Stimulated activated CD4-positive, alpha-beta T cell treated with anti-CD3 and anti-CD28 coated beads, Interleukin-4, amount 100 ng/mL, for 24 hours (primary cell): ENCODE results near the gene NDUFA11.
"Not testable (repeated sequence)": the region's sequence is repeated elsewhere in the genome, so short reads cannot be mapped to it uniquely, and the experiment has no call there.

Source experiments
- DNase-seq: peaks from one replicate; pipeline ENCODE4 v3.0.0-alpha.2; 2020

Gene NDUFA11

GRCh38 chr19:5884065-5884811, 19.4 kb downstream of the NDUFA11 start:
- not testable (repeated sequence) for DNase-seq

- DNase-seq, result not testable (repeated sequence)
Measured at GRCh38 chr19:5883157-5883873, 20.3 kb downstream of the NDUFA11 start.

- DNase-seq, result no peak
Measured at GRCh38 chr19:5882421-5882968, 21.1 kb downstream of the NDUFA11 start.

- no peak for DNase-seq
Measured at GRCh38 chr19:5881543-5882299, 21.9 kb downstream of the NDUFA11 start.

- no peak for DNase-seq
Measured at GRCh38 chr19:5880604-5881078, 22.9 kb downstream of the NDUFA11 start.

GRCh38 chr19:5880196-5880595, 23.4 kb downstream of the NDUFA11 start:
- DNase-seq, result no peak

DNA sequence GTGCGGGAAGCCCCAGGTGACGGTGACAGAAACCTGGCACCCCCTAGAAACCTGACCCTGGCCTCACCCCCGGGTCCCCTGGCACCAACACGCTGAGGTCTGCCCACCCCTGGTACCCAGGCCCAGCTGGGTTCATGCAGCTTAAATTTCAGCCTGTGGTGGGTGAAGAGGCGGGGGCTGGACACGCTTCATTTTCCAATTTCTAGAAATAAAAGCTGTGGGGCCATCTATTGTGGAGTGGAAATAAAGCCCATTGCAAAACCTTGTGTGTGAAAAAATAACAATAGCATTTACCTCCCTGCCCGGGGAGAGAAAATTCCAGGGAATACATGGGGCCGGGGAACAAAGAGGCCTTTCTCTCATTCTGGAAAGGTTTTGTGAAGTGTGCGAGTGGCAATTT, 25.7 kb downstream of the NDUFA11 start:
- DNase-seq, result no peak

DNA sequence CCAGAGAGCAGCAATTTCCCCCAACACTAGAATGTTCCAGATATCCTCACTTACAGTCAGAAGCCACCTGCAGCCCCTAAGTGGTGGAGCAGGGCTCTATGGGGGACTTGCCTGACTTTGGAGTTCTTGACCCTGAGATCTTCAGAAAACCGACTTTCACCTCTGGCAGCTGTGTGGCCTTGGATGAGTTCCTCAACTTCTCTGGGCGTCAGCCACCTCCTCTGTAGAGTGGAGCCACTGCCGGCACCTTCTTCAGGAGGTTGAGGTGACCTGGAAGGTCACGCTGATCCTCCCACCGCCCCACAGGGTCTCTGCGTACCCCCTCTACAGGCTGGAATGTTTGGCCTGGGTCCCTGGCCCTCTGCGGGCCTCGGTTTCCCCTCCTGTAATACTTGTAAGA, 26.2 kb downstream of the NDUFA11 start:
- DNase-seq, result no peak

GRCh38 chr19:5874496-5874895, 29.1 kb downstream of the NDUFA11 start:
- DNase-seq, result not testable (repeated sequence)

- DNase-seq, result no peak
Measured at GRCh38 chr19:5873617-5874199, 29.9 kb downstream of the NDUFA11 start.

DNA sequence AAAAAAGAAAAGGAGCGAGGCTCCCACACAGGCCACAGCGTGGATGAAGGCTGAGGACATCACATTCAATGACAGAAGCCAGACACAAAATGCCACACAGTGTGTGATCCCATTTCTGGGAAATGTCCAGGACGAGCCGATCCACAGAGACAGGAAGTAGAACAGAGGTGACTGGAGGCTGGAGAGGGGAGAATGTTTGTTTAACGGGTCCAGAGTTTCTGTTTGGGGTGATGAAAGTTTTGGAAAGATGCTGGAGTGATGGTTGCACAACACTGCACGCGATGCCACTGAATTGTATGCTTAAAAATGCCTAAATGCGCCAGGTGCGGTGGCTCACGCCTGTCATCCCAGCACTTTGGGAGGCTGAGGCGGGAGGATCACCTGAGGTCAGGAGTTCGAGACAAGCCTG, 32.6 kb downstream of the NDUFA11 start:
- DNase-seq, result no peak

DNA sequence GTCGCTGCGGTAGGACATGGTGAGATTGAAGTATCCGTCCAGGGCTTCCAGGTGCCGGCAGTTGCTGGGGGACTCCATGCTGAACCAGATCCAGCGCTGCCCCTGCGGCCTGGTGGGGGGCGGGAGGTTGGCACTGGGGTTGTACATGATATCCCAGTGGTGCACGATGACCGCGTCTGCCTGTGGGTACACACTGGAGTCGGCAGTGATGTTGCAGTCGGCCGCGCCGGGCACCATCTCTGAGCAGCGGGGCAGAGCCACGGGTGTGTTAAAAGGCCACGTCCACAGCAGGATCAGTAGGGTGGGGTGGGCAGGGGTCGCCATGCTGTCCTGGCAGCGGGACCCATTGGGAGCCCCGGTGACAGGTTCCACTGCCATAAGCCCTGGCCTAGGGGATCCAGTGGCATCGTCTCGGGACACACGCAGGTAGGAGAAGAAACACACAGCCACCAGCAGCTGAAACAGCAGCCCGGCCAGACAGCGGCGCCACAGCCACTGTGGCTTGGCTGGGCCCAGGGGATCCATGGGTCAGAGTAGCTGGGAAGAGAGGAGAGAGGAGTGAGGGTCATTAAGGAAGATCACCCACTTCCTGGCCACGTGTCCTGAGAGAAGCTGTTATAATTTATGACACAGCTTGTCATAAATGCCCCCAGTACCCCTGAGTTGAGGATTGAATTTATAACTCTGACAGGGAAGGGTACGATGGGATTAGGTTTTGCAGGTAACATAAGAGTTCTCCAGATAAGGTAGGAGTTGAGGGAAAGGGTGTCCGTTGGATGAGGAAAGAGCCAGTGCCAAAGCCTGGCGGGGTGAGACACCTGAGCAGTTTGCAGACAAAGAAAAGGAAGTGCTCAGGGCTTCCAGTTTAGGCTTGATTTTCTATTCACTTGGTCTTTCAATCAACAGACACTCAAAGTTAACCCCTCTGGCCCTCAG, 36.1 kb downstream of the NDUFA11 start:
- DNase-seq, result no peak

DNA sequence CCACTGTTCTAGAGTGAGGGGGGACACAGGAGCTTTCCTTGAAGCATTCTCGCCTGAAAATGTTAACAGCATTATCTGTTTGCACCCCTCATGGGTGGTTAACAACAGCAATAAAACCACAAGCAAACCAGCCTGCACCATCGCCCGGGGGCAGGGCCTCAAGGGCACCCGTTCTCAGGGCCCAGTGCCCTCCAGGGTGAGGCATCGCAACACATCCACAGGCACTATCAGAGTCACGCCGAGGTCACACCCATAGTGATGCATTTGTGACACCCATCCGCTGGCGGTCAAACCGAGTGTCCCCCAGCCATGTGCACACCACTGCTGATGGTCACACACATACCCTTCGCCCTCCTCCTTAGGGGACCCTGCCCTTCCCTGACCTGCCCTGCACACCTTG, 37.8 kb downstream of the NDUFA11 start:
- DNase-seq, result no peak

GRCh38 chr19:5864725-5865486, 38.7 kb downstream of the NDUFA11 start:
- no peak for DNase-seq

- DNase-seq, result no peak
Measured at GRCh38 chr19:5864013-5864720, 39.4 kb downstream of the NDUFA11 start.

- DNase-seq, result no peak
Measured at GRCh38 chr19:5863030-5863665, 40.4 kb downstream of the NDUFA11 start.

- no peak for DNase-seq
Measured at GRCh38 chr19:5857203-5858081, 46.1 kb downstream of the NDUFA11 start.

GRCh38 chr19:5855151-5855550, 48.4 kb downstream of the NDUFA11 start:
- not testable (repeated sequence) for DNase-seq

DNA sequence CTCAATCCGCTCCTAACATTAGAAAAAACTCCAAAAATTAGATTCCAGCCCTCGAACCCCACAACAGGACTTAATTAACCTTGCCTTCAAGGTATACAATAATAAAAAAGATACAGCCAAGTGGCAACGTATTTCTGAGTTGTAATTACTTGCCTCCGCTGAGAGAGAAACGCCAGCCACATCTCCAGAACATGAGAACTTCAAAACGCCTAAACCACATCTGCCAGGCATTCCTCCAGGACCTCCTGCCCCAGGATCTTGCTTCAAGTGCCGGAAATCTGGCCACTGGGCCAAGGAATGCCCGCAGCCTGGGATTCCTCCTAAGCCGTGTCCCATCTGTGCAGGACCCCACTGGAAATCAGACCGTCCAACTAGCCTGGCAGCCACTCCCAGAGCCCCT, 49.5 kb downstream of the NDUFA11 start:
- DNase-seq, result not testable (repeated sequence)
